ENCODE results near the gene ARHGAP19.

Gene ARHGAP19

DNA sequence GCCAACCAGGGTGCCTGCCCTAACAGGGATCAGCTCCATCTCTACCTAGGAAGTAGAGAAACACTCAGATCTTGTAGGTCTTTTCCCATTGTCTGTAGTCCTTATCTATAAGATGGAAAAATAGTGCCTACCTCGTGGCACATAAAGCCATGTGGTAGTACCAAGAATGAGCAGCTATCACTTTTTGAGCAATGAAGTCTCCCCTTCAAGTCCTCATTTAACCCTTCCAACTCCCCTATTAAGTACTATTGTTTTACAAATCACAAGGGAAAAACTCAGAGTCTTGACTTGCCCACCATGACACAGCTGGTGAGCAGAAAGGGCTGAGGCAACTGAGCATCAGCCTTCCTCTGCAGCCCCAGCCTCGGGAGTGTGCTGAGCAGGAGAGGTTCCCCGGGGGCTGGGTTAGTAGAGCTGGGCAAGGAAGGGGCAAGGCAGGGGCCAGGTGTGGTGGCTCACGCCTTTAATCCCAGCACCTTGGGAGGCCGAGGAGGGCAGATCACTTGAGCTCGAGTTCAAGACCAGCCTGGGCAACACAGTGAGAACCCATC lies 38.8 kb upstream of the ARHGAP19 start:
- ChIA-PET CTCF (interaction anchor here (0.8 to 5.3 kb wide), 9 partner anchors 8 to 254 kb away, joined by 3 to 58 read pairs (median 4); partner anchors contain the start of gene FRAT1), POLR2A (no interaction called here)
- DNase-seq (ENCODE audit: low read depth, low spot score), result no peak
- TF ChIP-seq, protein P1, sequence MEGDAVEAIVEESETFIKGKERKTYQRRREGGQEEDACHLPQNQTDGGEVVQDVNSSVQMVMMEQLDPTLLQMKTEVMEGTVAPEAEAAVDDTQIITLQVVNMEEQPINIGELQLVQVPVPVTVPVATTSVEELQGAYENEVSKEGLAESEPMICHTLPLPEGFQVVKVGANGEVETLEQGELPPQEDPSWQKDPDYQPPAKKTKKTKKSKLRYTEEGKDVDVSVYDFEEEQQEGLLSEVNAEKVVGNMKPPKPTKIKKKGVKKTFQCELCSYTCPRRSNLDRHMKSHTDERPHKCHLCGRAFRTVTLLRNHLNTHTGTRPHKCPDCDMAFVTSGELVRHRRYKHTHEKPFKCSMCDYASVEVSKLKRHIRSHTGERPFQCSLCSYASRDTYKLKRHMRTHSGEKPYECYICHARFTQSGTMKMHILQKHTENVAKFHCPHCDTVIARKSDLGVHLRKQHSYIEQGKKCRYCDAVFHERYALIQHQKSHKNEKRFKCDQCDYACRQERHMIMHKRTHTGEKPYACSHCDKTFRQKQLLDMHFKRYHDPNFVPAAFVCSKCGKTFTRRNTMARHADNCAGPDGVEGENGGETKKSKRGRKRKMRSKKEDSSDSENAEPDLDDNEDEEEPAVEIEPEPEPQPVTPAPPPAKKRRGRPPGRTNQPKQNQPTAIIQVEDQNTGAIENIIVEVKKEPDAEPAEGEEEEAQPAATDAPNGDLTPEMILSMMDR (IDR thresholded peaks at IDR 0.05; ENCODE audit: insufficient read depth, low read length, missing control alignments), result no peak
- H3K4me3 ChIP-seq (ENCODE audit: low read depth, low read length), result no peak overlapping the region

DNA sequence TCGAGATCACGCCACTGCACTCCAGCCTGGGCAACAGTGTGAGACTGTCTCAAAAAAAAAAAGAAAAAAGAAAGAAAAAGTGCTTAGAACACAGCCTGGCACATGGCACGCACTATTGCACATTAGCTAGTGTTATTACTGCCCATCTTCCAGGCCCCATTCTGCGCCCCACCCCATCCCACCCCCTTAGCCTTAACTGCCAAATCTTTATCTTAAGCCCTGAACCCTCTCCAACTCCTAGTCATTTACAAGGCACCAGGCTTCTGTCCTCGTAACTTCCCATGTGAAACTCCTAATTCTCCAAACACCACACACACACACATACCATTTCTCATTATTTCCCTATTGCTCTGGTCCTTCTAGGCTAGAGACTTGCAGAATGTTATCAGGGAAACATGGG lies 37.3 kb upstream of the ARHGAP19 start:
- no peak for DNase-seq (ENCODE audit: low read depth, low spot score)
- CTCF ChIA-PET, result interaction anchor here (1.2 to 5.3 kb wide), 3 partner anchors 10 to 11 kb away, joined by 3 to 32 read pairs (median 6); partner anchors contain the start of gene FRAT1
- TF ChIP-seq, protein P1 (IDR thresholded peaks at IDR 0.05; ENCODE audit: insufficient read depth, low read length, missing control alignments), result no peak
- H3K4me3 ChIP-seq (ENCODE audit: low read depth, low read length), result no peak overlapping the region
- POLR2A ChIA-PET, result interaction anchor here (1.3 kb wide), 1 partner anchor 10 kb away, joined by 3 read pairs; no protein-coding TSS in a partner anchor

DNA sequence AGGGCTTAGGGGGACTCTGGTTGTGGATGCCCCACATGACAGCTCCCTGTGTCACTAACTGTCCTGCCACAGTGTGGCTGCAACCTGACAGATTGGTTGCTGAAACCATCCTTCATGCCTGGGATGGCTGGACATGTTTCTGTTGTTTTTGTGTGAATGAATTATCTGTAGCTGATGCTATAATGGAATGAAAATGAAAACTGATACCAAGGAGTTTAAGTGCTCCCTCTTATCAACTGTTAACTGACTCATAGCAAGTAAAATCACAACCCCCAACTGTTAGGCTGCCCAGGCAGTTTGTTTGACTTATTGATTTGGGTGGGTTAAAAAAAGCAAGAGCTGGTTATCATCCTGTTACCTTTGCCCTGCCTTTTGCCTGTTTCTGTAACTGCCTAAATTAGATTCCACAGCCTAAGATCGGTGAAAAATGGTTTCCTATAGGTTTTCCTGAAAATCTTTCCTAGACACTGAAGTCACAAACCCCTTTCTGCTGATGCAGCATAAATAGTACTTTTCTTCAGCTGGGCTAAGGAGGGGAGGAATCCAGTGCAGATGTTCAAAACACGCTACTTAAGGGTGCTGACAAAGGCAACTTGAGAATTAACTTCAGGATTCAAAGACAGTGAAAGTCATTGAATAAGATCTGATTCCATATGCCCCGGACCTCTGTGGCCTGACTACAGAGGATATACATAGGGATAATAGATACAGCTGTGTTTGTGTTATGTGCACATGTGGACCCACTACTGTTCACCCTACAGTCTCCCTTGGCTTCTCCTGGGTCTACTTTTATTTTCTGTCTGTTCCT lies 36.4 kb upstream of the ARHGAP19 start:
- DNase-seq (ENCODE audit: low read depth, low spot score), result no peak
- TF ChIP-seq, protein P1 (IDR thresholded peaks at IDR 0.05; ENCODE audit: insufficient read depth, low read length, missing control alignments), result no peak
- ChIA-PET CTCF (interaction anchor here (0.9 to 1.4 kb wide), 4 partner anchors 9 to 94 kb away, joined by 3 to 10 read pairs (median 4); partner anchors contain the start of gene FRAT1), POLR2A (interaction anchor here (1.3 kb wide), 1 partner anchor 9 kb away, joined by 3 read pairs; no protein-coding TSS in a partner anchor)
- no peak overlapping the region for H3K4me3 ChIP-seq (ENCODE audit: low read depth, low read length)

DNA sequence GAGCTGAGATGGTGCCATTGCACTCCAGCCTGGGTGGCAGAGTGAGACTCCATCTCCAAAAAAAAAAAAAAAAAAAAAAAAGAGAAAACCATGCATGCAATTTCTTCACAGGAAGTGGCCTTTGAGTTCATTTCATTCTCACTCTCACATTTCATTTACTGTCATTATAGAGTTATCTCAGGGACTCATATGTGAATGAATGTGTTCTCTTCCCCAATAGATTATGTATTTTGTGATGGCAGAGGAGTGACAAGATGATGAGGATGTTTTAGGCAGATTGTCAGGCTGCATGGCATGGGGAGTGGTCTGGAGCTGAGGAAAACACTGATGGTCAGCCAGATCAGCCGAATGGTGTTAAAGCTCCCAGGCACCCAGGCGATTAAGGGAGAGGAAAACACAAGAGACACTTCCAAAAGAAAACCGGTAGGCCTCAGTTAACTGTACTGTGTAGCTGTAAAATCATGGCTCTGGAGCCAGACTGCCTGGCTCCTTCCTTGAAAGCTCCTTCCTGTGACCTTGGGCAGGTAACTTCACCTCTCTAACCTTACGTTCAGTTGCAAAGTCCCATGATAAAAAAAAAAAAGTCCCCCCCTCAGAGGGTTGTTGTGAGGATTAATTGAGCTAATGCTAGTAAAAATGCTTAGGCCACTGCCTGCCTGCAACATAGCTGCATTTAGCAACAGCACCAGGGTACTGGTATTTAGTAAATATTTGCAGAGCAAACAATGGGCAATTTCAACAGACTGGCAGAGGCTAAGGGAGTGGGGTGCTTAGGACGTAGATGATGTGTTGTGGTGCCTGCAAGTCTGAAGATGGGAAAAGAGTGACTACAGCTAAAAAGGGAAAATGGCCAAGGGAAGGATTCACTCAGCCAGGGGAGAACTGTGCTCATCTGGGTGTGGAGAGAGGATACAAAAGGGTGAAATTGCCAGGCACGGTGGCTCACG lies 35.2 kb upstream of the ARHGAP19 start:
- TF ChIP-seq, protein P1 (IDR thresholded peaks at IDR 0.05; ENCODE audit: insufficient read depth, low read length, missing control alignments), result no peak
- DNase-seq (ENCODE audit: low read depth, low spot score), result no peak
- H3K4me3 ChIP-seq (ENCODE audit: low read depth, low read length), result no peak overlapping the region
- ChIA-PET CTCF (interaction anchor here (1.3 kb wide), 1 partner anchor 49 kb away, joined by 10 read pairs; no protein-coding TSS in a partner anchor), POLR2A (interaction anchor here (0.6 kb wide), 1 partner anchor 59 kb away, joined by 3 read pairs; no protein-coding TSS in a partner anchor)

DNA sequence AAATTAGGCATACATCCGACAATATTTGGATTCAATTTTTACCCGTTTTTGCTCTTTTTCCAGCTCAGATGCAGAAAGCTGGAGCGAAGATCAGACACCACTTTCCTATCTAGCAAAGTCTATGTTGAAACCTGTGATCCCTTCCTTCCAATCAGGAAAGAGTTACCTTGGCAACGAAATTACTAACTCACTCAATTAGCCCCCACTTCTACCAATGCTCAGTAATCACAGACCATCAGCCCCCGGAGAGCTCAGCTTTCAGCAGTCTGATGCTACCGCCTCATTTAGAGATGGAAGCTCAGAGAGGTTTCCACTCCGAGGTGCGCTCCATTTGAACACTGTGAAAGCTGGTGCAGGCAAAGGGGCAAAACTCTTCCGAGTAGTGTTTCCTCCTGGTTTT lies 33.3 kb upstream of the ARHGAP19 start:
- POLR2A ChIA-PET, result no interaction called here
- TF ChIP-seq, protein P1 (IDR thresholded peaks at IDR 0.05; ENCODE audit: insufficient read depth, low read length, missing control alignments), result no peak
- CTCF ChIA-PET, result interaction anchor here (1.9 to 4.9 kb wide), 2 partner anchors 7 to 47 kb away, joined by 6 to 30 read pairs; no protein-coding TSS in a partner anchor
- H3K4me3 ChIP-seq (ENCODE audit: low read depth, low read length), result no peak overlapping the region
- no peak for DNase-seq (ENCODE audit: low read depth, low spot score)

Data from AG04449 (cell line).